Effector CD8-positive, alpha-beta T cell (primary cell): ENCODE data around the gene STT3B.

Experiments used
- DNase-seq: peaks from one replicate; lab custom pipeline; 2025; lab: John Stamatoyannopoulos, UW

Gene STT3B

GRCh38 chr3:31639828-31640227, 107.1 kb downstream of the STT3B start:
- no peak for DNase-seq

GRCh38 chr3:31645256-31645655, 112.5 kb downstream of the STT3B start:
- no peak for DNase-seq

- DNase-seq = no peak
These were observed 115.7 kb downstream of the STT3B start for GRCh38 chr3:31648286-31648968.

GRCh38 chr3:31652296-31652695, 119.6 kb downstream of the STT3B start:
- no peak for DNase-seq

- DNase-seq = no peak
These were observed 120.7 kb downstream of the STT3B start for GRCh38 chr3:31653464-31653863.

GRCh38 chr3:31654998-31655397, 122.3 kb downstream of the STT3B start:
- no peak for DNase-seq

GRCh38 chr3:31659246-31659645, 126.5 kb downstream of the STT3B start:
- no peak for DNase-seq

GRCh38 chr3:31661286-31661685, 128.6 kb downstream of the STT3B start:
- no peak for DNase-seq

- no peak for DNase-seq
These were observed 129.4 kb downstream of the STT3B start for GRCh38 chr3:31661993-31662670.

GRCh38 chr3:31664031-31664430, 131.3 kb downstream of the STT3B start:
- DNase-seq = no peak

GRCh38 chr3:31667582-31667981, 134.9 kb downstream of the STT3B start:
- DNase-seq = no peak

- DNase-seq = no peak
These were observed 135.5 kb downstream of the STT3B start for GRCh38 chr3:31668242-31668641.

- DNase-seq = no peak
These were observed 137.4 kb downstream of the STT3B start for GRCh38 chr3:31670136-31670535.

- no peak for DNase-seq
These were observed 138.0 kb downstream of the STT3B start for GRCh38 chr3:31670722-31671121.

- DNase-seq = no peak
These were observed 138.7 kb downstream of the STT3B start for GRCh38 chr3:31671451-31671850.

- no peak for DNase-seq
These were observed 139.3 kb downstream of the STT3B start for GRCh38 chr3:31671976-31672375.

GRCh38 chr3:31673950-31674349, 141.2 kb downstream of the STT3B start:
- no peak for DNase-seq

- no peak for DNase-seq
These were observed 143.8 kb downstream of the STT3B start for GRCh38 chr3:31676556-31676955.

- DNase-seq = no peak
These were observed 147.5 kb downstream of the STT3B start for GRCh38 chr3:31680072-31680870.
